C4-2B (cell line): ENCODE measurements around the gene RNF207.

Source experiments
- ZFX ChIP-seq: fragments of 450-650 bp; IDR thresholded peaks from 2 replicates; pipeline ENCODE4 v1.6.1; 2017
- TF ChIP-seq, protein P1 (sequence below): fragments of 450-650 bp; conservative IDR thresholded peaks from 2 replicates; pipeline ENCODE4 v1.5.1; 2017; ENCODE audit warnings: mild to moderate bottlenecking

DNA sequence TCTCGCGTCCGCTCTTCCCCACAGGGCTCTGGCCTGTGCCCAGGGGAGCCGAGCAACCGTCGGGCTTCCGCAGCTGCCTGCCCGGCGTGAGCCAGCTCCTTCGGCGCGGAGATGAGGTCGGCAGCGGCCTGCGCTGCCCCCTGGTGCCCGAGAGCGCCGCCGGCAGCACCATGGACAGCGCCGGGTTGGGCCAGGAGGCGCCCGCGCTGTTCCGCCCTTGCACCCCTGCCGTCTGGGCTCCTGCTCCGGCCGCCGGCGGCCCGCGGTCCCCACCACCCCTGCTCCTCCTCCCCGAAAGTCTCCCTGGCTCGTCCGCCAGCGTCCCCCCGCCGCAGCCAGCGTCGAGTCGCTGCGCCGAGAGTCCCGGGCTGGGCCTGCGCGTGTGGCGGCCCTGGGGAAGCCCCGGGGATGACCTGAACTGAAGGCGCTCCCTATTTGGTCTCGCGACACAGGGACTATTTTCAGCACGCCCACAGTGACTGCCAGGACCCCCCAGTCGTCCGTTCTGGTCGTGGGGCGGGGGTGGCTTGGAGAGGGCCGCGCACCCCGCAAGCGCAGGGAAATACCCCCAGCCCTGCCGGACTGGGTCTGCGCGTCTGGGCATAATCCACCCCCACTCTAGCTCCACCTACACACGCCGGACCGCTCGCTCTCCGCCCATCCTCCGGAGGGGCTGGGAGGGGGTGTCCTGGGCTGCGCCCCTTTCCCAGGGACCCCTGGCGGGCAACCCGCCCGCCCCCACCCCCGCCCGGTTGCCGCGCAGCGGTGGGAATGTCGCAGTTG lies 39.4 kb downstream of the RNF207 start:
- TF ChIP-seq, protein P1, sequence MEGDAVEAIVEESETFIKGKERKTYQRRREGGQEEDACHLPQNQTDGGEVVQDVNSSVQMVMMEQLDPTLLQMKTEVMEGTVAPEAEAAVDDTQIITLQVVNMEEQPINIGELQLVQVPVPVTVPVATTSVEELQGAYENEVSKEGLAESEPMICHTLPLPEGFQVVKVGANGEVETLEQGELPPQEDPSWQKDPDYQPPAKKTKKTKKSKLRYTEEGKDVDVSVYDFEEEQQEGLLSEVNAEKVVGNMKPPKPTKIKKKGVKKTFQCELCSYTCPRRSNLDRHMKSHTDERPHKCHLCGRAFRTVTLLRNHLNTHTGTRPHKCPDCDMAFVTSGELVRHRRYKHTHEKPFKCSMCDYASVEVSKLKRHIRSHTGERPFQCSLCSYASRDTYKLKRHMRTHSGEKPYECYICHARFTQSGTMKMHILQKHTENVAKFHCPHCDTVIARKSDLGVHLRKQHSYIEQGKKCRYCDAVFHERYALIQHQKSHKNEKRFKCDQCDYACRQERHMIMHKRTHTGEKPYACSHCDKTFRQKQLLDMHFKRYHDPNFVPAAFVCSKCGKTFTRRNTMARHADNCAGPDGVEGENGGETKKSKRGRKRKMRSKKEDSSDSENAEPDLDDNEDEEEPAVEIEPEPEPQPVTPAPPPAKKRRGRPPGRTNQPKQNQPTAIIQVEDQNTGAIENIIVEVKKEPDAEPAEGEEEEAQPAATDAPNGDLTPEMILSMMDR: peak; percentile 84
- no peak for TF ChIP-seq ZFX
